GM21576 (cell line): ENCODE results near the gene FAM234B.

Source experiments
- ATAC-seq: cut with Tn5 transposase; IDR thresholded peaks from one replicate; pipeline ENCODE4 v1.9.1; 2021; ENCODE audit warnings: mild to moderate bottlenecking, moderate library complexity; ENCODE audit not compliant: unreplicated experiment

FAM234B gene

DNA sequence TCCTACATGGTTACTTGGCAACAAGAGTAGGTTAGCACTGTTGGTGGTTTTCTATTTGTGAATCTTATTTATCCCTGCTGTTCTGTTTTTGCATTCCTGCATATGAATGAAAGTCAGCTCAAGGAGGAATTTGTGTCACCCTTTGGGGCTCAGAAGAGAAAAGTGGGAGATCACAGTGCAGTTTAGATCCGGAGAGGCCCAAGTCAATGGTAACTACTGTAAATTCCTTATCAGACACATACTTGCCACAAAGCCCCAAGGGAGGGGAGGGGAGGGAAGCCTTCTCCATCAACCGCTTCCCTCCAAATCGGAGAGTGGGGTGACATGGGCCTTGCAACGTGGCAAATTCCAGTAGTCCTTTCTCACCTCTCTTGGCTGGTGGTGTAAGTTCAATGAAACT, 44.3 kb downstream of the FAM234B start:
- no peak for ATAC-seq

DNA sequence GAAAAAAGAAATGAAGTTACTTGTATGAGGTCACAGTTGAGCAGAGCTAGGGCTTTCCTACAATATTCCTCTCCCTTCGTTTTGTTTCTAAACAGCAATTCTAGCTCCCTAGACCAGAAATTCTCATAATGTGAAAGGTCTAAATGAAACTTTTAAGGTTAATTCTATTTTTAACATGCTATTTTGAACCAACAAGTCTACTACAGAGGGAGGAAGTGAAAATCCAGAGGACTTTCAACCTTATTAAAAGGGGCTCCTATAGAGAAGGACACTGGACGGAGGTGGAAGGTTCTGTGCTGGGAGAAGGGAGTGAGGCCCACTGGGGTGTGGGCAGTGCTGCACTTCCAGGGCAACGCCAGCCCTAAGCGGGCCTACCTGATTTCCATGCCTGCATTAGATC, 45.9 kb downstream of the FAM234B start:
- ATAC-seq: no peak

GRCh38 chr12:13091832-13092231, 47.7 kb downstream of the FAM234B start:
- ATAC-seq: no peak

DNA sequence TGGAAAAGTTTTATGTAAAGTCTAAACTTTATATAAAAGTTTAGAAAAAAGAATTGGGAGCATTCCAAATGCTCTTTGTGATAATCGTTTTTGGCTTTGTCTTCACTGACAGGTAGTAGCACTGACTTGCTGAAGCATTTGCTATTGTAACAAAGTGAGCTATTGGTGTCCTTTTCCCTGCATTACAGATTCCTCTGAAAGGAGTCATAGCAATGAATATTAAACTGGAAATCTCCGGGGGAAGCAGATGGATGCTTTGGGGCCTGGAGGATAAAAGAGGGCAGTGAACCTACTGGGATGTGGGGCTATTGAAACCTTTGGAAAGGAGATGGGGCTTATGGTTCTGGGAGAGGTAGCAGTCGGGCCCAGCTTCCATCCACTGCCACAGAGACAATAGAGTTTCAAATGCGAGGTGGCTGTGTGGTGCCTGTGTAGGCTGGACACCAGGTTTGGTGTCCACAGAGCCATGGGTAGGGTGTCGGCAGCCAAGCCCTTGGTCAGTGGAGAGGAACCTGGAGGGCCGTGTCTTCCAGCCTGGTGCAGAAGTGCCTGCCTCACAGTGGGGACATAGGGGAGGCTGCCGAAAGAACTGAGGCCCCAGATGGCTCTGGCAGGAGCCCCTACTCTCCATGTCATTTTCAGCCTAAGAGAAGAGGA, 49.1 kb downstream of the FAM234B start:
- no peak for ATAC-seq

GRCh38 chr12:13093848-13094220, 49.7 kb downstream of the FAM234B start:
- ATAC-seq: no peak

DNA sequence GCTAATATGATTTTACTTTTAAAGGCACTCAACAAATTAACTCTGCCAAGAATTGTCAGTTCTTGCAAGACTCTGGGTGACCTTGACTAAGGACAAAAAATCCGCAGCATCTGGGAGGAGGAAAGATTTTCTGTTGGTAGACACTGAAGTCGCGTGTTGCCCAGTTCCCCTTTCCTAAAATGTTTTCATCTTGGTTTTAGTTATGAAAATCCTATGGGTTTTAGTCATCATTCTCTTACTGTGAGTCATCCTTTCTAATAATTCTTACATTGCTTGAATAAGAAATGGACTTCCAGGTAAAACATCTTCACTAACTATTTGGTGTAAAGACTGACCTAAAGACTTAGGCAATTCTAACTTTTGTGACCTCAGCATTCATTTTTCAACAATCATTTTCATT, 50.2 kb downstream of the FAM234B start:
- ATAC-seq: peak; percentile 39

DNA sequence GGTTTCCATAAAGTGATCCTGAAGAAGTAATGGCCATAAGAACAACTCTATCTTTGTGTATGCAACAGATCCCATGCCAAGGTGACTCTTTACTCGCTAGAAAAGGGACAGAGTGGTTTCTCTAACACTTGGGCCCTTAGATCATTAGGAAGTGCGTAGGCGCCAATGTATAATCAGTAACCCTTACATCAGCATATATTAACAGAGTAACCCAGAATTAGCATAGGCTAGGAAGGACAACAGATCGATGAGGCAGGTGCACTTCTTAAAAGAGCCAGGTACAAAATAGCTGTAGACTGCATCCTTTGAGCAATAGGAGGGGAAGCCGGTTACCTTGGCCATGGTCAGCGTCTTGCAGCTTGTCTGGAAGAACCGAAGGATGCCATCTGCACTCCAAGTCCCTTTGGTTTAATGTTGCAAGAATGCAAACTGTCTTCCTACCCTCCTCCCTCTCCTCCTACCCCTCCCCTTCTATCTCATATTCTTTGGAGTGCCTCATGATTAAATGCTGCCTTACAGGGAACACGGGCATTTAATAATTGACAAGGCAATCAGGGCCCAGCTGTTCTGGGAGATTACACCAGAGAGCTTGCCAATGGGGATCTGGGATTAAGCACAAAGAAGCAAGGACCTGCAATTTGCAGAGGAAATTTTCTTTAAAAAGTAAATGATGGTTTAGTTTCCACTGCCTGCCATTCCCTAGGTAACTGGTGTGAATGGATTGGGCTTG, 51.2 kb downstream of the FAM234B start:
- no peak for ATAC-seq

DNA sequence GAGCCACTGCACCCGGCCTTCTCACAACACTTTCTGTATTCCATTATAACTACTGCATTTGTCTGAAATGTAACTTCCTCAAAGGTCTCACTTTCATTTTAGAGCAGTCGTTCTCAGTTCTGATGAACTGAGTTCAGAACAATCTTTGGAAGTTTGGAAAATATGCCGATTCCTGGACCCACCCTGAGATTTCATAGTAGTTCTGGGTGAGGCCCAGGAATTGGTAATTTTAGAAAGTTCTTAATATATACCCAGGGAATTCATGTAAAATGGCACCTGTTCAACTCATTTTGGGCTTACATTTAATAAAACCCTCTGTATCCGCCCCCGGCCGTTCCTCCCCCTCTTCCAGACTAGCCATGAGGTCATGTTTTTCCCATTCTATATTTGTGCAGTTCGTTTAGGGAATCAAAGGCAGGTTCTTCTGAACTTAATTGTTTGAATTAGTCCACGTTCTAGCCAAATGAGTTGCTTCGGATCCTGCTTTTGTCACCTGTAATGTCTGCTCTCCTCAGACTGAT, 53.4 kb downstream of the FAM234B start:
- no peak for ATAC-seq

- no peak for ATAC-seq
Measured at GRCh38 chr12:13099066-13099843, 55.1 kb downstream of the FAM234B start.

DNA sequence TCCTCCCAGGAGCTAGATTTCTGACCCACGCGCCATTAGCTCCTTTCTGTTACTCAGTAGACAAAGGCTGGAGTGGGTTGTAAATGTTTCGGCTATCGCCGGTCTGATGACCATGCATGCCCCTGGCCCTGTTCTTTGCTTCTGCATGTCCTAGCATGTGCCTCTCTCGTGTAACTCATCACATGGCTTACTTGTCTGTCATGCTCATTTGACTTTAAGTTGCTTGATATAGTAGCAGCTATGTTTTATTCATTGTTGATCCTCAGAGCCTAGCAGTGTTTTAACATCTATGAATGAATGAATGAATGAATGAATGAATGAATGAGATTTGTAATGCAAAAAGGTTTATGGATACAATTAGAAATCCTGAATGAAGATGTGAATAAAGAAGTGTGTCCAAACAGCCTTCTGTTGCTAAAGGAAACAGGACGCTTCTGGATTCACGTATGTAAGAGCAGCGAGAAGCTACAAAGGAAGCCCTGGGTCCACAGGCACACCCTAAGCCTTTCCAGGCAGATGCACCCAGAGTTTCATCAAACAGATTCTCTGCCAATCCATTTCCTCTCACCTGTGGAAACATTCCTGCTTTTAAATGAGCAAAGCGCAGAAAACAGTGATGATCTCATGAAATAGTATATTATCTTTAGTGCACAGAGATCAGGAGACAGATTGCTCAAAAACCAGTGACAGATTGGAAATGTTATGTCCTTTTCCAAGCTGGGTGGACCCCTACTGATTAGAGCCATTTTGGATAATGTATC, 55.8 kb downstream of the FAM234B start:
- ATAC-seq: no peak

DNA sequence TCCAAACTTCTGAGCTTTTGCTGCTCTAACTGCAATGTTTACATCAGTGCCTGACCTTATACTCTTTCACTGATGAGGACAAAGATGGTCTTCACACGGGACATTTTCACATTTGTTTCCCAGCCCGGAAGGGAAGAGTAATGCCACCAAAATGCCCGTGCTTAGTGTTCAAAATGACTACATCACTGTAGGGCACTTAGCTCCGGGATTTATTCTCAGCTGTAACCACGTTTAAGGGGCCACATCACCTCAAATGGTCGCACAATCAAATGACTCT, 56.4 kb downstream of the FAM234B start:
- no peak for ATAC-seq

GRCh38 chr12:13100882-13101769, 56.9 kb downstream of the FAM234B start:
- peak; percentile 84 for ATAC-seq

GRCh38 chr12:13101821-13102375, 57.7 kb downstream of the FAM234B start:
- no peak for ATAC-seq

GRCh38 chr12:13102461-13103195, 58.4 kb downstream of the FAM234B start:
- no peak for ATAC-seq

- no peak for ATAC-seq
Measured at GRCh38 chr12:13103391-13104033, 59.3 kb downstream of the FAM234B start, which contains the start of gene GSG1. Gene GSG1 (minus strand): TSS chr12:13103667. CDS start chr12:13103512, 155 bp downstream.

GRCh38 chr12:13104409-13104808, 60.2 kb downstream of the FAM234B start:
- no peak for ATAC-seq

DNA sequence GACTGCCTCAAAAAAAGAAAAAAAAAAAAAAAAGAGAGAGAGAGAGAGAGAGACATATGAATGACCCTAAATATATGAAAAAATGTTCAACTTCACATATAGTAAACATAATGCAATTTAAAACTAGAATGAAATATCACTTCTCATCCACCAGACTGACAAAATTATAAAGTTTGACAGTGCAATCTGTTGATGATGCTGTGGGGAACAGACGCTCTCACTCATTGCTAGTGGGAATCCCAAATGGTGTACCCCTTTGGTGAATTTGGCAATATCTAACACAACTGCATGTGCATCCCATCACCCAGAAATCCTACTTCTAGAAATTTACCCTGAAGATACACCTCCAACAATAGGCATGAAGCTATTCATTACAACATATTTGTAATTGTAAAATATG, 61.6 kb downstream of the FAM234B start:
- ATAC-seq: no peak

- no peak for ATAC-seq
Measured at GRCh38 chr12:13106666-13107065, 62.5 kb downstream of the FAM234B start.

DNA sequence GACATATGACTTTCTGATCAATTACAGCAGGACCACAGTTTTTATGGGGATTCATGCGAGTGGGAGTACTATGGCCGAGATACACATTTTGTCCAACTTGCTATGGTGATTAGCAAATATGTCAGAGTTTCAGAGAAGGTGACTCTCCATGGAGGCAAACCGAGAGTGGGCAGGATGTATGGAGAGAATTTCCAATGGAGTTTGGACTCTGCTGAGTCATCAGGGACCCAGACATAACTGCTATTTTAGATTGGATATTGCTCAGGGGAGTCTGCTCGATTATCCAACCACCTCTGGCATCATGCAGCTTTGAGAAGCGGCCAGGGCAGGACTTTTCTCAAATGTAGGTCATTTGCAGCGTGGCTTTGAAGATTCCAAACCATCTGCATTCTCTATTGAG, 68.8 kb downstream of the FAM234B start:
- ATAC-seq: no peak
